CD4-positive, alpha-beta T cell treated with Interleukin-12 subunit alpha and Interleukin-12 subunit beta, for 1 hour (primary cell): ENCODE measurements around the gene SDK1.
"Not testable (repeated sequence)": the region's sequence is repeated elsewhere in the genome, so short reads cannot be mapped to it uniquely, and the experiment has no call there.

ENCODE experiments used
- DNase-seq: peaks from one replicate; pipeline ENCODE4 v3.0.0-alpha.2; 2020

SDK1 gene

DNA sequence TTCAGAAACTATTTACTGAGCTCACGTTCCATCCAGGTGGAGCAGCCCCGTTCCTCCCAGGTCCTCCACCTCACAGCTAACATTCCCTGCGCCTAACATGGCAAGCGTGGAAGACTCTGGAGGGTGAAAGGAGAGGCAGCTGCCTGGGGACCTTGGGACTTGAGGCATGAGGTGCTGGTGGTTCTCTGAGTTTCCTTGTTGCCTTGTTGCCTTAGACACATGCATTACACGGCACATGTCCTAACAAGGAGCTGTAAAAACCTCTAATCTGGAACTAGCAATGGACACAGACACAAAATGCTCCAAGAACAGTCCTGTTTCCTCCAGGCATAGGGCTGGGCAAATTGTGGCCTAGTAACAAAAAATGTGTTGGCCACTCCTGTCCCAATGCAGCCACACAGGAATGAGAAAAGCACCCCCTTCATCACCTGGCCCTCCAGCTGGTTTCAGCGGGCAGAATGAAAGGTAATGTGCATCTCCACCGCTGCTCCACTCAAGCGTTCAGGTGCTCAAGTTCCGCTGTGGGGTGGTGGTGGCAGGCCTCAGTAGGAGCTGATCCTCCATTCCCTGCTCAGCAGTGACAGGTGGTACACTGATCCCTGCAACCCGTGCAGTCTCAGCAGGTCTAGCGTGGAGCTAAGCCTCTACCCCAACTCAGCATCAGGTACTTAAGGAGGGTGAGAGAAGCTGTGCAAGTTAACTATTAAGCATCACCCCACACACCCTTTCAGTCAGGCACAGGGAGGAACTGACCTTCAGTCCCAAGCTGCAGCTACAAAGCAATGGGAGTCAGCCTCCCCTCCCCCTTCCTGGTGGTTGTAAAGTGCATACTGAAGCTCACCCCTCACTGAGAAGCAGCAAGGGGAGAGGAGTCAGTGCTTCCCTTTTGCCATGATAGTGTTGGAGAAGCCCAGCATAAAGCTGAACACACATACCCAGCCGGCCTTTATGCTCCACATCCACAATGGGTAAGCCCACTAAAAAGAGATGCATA lies 382.8 kb downstream of the SDK1 start:
- no peak for DNase-seq

DNA sequence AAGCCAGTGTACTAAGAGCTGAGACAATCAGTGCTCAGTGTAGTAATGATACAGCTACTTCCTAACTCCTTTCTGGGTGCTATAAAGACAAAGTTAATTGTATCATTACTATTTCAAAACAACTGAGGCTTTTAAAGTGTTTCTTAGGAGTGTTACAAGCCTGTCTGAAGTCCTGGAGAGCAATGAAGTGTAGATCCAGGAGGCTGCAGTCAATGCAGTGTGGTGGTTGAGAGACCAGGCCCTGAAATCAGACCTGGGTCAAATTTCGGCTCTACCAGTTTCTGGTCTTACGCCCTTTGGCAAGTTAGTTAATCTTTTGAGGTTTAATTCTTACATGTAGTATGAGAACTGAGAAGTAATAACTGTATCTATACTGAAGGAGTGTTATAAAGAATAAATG lies 387.0 kb downstream of the SDK1 start:
- DNase-seq: no peak

DNA sequence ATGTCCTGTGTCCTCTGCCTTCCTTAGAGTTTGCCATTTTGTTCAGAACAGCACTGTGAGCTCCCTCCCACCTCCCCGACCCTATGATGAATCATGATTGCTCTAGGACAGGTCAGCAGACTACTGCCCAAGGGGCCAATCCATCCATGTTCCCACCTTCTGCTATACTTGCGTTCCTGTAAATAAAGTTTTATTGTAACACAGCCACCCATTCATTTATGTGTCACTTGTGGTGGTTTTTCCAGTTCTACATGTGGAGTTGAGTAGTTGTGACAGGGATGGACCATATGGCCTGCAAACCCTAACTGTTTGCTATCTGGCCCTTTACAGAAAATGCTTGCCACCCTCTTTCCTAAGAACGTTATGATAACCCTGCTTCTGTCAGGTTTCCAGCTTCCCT lies 387.8 kb downstream of the SDK1 start:
- no peak for DNase-seq

DNA sequence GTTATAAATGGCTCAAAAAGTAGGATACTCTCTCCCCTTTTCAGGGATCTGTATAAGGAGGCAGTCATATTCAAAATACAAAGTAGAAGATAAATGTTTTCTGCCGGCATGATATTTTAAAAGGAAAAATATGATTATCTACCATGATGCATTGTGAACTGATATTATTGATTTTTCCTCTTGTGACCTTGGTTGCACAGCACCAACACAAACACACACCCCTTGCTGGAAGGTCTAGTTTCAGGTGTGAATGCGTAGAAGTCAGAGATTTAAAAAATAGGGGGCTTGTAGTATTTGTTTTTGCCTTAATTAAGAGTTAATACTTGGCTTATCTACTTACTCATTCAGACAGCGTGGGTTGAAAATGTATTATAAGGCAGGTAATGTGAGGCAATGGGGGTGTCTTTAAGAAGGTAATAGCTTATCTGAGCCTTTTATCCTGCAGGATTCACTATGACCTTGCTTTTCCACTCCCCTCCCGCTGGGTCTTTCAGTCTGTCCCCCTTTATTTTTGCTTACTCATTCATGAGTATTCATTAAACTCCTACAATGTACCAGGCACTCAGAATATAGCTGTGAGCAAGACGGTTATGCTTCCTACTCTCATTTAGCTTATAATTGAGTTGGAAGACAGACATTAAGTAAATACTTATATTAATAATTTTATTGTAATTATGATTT lies 390.6 kb downstream of the SDK1 start:
- DNase-seq: no peak

DNA sequence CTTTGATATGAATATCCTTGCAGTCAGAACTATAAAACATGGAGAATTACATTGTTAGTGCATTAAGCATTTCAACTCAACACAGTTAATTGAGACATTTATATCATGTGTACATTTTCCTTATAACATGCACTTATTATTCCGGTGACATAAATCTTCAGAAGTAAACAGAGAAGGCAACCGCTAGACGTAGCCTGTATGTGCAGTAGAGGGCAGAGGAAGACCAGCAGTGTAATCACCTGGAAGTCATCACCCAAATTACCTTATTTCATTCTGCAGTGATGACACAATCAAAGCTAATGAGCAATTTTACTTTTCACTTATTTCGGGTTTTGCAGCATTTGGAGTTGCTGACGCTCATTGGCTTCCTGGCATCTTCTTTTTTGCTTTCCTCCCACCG lies 394.6 kb downstream of the SDK1 start:
- DNase-seq: no peak

DNA sequence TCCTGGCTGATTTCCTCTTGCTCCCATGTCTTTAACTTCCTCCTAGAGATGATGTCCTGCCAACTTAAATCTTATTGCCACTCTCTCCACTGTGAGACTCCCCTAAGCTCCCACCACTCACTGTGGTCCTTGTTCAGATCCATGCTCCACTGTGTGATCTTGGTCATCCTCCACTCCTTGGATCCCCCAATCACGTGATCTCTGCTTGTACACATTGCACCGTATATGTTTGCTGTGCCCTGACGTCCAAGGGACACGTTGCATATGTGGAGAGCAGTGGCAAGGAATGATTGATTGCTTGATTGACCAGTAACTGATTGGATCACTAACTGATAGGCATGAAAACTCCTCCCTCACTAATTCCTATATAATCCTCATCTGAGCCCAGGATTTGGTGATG lies 395.1 kb downstream of the SDK1 start:
- DNase-seq: no peak

DNA sequence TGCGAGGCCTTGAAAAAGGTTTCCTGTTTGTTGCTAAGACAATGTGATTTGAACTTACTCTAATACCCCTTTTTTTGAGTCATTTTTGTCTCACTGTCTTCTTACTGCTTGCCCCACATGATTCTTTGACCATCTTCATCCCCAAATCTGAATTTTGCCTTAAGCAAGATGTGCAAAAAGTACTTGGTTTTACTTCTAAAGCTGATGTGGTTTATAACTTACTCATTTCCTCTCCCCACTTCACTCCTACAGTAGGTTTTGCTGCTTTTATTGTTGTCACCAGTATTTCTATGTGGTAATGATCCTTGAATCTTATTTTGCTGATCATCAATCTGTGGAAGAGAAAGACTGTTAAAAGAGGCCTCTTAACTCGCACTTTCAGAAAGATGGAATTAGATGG lies 396.4 kb downstream of the SDK1 start:
- no peak for DNase-seq

DNA sequence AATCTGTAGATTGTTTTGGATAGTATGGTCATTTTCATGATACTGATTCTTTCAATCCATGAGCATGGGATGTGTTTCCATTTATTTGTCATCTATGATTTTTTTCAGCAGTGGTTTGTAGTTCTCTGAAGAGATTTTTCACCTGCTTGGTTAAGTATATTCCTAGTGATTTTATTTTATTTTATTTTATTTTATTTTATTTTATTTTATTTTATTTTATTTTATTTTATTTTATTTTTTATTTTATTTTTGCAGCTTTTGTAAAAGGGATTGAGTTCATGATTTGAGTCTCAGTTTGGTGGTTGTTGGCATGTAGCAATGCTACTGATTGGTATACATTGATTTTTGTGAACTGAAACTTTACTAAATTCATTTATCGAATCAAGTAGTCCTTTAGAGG lies 404.2 kb downstream of the SDK1 start:
- no peak for DNase-seq

DNA sequence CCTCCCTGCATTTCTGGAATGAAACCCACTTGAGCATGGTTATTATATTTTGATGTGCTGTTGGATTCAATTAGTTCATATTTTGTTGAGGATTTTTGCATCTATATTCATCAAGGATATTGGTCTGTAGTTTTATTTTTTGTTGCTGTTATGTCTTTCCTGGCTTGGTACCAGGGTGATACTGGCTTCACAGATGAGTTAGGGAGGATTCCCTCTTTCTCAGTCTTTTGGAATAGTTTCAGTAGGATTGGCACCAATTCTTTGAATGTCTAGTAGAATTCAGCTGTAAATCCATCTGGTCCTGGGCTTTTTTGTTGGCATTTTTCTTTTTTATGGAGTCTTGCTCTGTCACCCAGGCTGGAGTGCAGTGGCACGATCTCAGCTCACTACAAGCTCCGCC lies 405.0 kb downstream of the SDK1 start:
- DNase-seq: not testable (repeated sequence)

DNA sequence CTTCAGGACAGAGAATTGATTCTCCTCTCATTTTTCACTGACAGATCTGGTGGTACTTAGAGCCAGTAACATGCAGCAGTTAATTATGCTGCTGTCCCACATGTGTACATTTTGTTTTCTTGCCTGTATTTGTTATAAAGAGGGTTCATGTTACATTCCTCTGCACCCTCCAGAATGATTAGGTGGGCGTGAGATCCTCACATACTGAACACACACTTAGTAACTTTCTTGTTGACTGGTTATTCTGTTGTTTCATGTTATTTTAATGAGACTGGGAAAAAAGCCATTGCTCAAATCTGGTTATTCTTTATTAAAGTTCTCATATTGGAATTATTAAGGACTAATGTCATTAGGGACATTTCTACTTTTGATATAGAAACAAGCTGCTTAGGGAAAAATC lies 409.1 kb downstream of the SDK1 start:
- no peak for DNase-seq

DNA sequence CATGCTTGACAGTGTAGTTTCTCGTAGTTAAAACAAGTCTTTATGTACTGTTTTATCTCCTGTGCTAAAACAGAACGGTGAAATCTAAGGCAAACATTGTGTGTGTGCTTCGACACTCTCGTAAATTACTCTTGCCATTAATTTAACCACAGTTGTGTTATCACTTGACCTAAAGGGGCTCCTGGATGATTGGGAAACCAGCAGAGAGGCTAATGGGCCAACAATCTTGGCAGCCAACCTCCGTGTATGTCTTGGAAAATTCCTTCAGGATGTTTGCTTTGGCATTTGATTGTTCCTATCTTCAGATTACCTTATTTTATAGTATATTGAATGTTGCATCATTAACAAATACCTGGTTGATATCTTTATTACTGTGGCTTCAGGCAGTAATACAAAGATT lies 409.5 kb downstream of the SDK1 start:
- DNase-seq: no peak

DNA sequence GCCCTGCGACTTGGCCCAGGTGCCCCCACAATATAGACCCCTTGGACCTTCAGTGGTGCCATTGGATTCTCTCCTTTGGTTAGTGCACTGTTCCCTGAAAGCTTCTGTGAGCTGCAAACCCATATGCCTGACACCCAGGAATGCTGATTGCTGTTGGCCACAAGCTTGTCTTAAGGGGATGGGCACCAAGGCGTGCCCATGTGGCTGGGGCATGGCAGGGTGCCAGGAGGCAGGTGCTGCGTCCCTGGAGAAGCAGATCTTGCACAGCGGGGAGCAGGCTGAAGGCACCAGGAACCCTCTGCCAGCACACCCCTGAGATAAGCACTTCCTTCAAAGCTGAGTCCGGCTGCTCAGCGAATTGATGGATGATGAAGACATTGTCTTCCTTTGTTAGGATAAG lies 411.8 kb downstream of the SDK1 start:
- no peak for DNase-seq

DNA sequence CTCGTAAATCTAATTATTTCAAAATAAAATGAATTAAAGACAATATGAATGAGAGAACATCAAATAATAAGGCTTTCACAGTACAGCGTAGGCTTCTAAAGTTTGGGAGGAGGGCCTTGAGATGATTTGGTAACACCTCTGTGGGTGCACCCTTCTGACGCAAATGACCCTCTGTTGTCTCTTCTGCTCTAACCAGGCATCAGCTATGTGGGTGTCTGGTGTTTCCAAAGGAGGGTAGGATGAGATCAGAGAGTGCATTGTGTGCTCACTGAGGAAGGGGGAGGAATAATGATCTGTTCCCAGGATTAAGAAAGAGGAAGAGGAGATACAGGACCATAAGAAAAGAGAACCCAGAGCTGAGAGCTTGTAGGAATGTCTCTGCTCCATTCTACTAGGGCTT lies 420.4 kb downstream of the SDK1 start:
- no peak for DNase-seq

DNA sequence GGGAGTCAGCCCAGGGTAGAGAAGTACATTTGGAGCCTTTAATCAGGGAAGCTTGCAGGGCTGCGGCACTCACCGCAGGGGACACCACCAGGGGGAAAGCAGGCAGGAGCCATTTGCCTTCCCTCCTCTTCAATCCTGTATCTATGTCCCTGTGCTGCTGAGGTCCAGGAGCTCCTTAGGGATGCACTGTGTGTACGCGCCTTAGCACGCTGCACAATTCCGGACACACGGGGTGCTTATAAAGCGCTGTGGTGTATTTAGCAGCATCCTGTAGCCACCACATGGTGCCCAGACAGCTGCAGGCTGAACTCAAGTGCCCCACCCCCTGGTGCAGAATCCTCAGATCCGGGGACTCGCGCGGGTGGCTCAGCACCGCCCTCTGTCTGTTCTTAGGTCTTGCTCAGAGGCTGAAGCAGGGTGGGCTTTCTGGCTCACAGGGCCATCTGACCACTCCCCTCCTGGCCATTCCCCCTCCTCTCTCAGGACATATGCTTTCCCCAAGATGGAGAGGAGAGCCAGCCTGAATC lies 421.4 kb downstream of the SDK1 start:
- no peak for DNase-seq

DNA sequence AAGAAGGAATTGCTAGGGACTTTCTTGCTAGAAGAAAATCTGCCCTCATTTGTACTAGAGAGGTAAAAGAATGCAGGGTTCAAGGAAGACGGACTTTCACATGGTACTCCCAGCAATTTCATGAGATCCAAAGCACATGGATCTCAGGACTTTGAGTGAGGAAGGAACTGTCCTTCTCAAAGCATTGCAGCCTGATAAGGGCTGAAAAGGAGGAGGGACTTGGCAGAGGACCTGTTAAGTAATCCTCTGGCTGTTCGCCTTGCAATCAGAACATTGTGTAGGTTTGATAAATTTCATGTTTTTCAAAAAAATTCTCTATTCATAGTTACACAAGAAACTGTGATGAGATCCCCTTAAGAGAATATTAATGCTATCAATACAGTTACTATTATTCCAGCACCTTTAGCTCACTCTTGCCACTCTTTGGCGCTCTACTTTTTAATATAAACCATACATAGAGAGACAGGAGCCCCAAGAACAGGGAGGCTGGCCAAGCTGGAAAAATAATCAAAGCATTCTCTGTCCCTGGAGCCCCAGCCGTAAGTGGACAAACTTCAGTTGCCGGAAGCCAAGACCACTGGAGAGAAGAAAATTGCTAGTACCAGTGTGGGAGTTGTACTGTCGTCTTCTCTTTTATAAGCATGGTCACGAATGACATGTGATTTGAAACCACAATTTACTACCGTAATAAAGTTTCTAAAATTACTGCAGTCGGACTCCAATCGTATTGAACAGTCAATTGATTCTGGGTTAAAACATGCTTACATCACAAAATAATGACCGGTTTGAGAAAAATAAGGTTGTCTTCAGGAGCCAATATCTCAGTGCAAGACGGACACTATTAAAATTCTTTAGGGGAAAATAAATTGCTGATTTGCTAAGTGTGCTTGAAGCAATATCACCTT lies 424.4 kb downstream of the SDK1 start:
- DNase-seq: no peak

DNA sequence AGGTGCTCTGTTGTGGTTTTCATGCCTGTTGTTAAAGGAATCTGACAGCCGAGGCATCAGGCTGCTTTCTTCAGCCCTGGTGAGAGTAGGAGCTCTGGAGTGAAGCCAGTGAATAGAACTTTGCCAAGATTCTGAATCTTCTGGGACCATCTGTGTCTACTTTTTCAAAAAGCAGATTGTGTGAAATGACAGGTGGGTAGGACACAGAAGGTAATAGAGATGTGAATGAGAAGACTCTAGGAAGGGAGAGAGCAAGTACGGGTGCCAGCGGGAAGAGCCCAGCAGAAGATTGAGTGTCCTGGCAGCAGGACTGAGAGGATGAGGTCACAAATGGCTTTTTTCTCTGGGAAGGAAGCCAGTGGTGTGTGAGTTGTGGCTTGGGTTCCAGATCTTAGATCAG lies 429.2 kb downstream of the SDK1 start:
- DNase-seq: no peak

DNA sequence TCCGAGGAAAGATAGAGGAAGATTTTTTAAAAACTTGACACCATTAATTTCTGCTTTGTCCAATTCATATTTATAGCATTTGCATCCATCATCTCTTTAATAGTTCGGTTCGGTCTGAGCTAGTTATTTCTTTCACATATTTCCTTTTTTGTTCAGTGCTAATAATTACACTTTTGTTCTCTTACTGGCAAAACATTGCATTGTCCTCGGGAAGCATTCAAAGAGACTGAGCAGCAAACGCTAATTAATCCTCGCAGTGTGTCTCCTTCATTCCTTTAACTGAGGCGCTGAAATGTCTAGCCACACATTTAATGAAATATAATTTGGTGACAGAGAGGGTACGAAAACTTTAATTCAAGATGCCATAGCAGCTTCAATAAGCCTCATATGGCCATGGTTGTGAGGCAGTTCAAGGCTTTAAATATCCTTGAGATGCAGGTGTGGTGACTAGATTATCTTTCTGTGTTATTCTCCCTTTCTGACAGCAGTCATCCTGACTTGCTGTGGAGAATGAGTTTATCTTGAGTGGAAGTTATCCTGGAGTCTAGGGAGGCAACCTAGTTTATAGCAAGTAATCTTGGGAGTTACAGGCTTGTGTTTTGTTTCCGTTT lies 431.4 kb downstream of the SDK1 start:
- no peak for DNase-seq

DNA sequence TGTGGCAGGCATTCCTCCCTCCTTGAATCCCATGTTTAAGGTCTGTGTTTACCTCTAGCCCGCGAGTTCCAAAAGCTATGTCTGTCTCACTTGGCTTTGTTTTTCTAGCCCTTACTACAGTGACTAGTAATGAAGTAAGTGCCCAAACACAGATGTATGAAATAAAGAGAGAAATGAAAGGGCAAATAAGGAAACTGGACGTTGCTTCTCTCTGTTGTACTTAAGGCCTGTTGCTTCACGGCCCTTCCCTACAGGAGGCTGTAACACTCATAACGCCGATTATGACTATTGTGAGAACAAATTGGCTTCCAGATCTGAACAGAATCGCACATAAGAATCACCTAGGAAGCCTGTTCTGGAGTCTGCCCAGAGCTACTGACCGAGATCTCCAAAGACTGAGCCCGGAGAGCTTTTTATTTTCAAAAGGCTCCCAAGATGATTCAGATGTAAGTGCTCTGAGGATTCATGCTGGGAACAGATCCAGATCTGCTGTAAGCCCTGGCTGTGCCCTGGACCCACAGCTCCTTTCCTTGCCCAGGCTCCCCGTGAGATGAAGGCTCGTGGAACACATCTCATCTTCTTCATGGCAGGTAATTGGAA lies 432.6 kb downstream of the SDK1 start:
- no peak for DNase-seq

DNA sequence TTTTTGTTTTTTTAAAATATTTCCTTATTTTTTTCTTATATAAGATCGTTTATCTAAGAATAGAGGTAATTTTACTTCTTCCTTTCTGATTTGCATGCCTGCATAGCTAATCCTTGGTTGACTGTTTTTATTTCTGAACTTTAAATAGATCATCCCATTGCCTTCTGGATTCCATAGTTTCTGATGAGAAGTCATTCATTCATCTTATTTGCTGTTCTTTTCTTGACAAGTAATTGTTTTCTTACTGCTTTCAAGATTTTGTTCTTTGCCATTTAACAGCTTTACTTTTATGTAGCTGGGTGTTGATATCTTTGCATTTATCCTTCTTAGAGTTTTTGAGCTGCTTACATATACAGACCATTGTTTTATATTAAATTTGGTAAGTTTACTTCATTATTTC lies 437.9 kb downstream of the SDK1 start:
- DNase-seq: no peak

DNA sequence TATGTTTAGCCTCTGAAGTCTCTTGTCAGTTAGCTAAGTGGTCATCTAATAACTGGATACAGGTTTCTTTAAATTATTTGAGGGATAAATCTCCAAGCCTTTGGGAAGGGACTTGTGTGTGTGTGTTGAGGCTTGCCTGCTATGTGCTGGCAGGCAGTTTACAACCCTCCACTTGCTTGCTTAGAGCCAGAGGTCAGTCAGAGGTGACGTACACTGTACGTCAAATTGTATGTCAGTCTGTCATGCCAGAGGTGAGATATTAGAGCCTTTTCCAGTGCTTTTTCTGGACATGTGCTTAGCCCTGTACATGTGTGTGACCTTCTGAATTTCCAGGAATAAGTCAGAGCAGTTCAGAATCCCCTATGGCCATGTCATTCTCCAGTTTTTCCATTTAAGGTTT lies 438.9 kb downstream of the SDK1 start:
- DNase-seq: no peak

DNA sequence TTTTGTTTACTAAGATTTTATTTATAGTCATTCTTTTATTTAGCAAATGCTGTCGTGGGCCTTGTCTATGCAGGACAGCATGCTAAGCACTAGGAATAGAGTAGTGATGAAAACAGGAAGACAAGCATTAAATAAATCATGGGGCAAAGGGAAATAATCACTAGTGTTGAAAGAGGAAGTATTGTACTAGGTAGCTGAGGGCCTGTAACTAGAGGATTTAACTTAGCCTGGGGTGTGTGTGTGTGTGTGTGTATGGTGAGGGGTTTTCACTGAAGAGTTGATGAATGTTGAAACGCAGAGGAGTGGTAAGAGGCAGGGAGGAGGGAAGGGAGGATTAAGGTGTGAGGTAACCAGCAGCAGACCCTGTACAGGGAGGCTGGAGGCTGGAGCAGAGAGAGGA lies 446.4 kb downstream of the SDK1 start:
- no peak for DNase-seq

DNA sequence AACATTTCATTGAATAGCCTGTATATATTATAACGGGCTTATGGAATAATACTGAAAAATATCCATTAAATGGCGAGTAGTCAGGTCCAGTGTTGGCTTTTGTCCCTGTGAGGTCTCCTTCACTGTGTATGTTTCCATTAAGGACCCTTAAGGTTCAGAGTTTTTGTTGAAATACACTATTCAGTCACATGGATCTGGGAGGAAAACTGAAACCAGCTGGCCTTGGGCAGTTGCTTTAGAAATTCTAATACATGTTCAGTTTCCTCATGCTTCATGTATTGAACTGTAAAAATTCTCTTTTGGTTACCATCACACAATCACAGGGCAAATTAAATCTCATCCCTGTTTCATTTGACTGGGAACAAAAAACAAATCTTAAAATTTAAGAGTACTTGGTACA lies 447.3 kb downstream of the SDK1 start:
- no peak for DNase-seq
